PC-9 (cell line): ENCODE data around the gene TRMT1L. TPM values are rescaled to one million over a fixed set of nuclear protein-coding genes. Genes with fewer than 3 reads are reported as not detected.

Experiments
- BruUV-seq: library from RNA; stranded (reverse); fragments of 400-500 nt; replicated peaks from 2 replicates; lab custom pipeline; 2021; lab: Mats Ljungman, UMichigan
- CTCF ChIA-PET: fragments of 300-600 bp; sonication (Branson Sonifier 250); formaldehyde crosslinking; loops from one replicate; lab custom pipeline; 2022; ENCODE audit warnings: antibody characterized with exemption; lab: Charles Lee
- POLR2A ChIA-PET: fragments of 300-600 bp; sonication (Branson Sonifier 250); formaldehyde crosslinking; loops from one replicate; lab custom pipeline; 2022; ENCODE audit warnings: antibody characterized with exemption; ENCODE audit not compliant: unreplicated experiment; lab: Charles Lee
- DNase-seq, 2 experiments: peaks; one replicate each; pipeline versions ENCODE4 v3.0.0 to v3.0.0-alpha.2; 2015 to 2022; ENCODE audit warnings: mixed read lengths in 1 of 2
- H2AFZ ChIP-seq: fragments of 200-600 bp; sonication (generic); 2 replicates; pipeline ENCODE4 v1.8.1; 2017; ENCODE audit warnings: antibody characterized with exemption
- H3F3A ChIP-seq: fragments of 200-600 bp; sonication (generic); 2 replicates; pipeline ENCODE4 v1.8.1; 2017; ENCODE audit warnings: antibody characterized with exemption, mild to moderate bottlenecking, low read depth; ENCODE audit not compliant: insufficient read depth
- H3K27ac ChIP-seq: fragments of 200-600 bp; sonication (generic); 2 replicates; pipeline ENCODE4 v1.6.1; 2016; ENCODE audit warnings: mixed run types
- H3K27me3 ChIP-seq: fragments of 200-600 bp; sonication (generic); 2 replicates; pipeline ENCODE4 v1.6.1; 2016; ENCODE audit warnings: low read depth, mixed run types; ENCODE audit not compliant: insufficient read depth
- H3K36me3 ChIP-seq: fragments of 200-600 bp; sonication (generic); 2 replicates; pipeline ENCODE4 v1.6.1; 2016; ENCODE audit warnings: low read depth, mixed run types
- H3K4me1 ChIP-seq: fragments of 200-600 bp; sonication (generic); replicated peaks from 2 replicates; pipeline ENCODE4 v1.6.1; 2016; ENCODE audit warnings: mixed run types; ENCODE audit not compliant: insufficient read depth
- H3K4me2 ChIP-seq: fragments of 200-600 bp; sonication (generic); 2 replicates; pipeline ENCODE4 v1.6.1; 2017; ENCODE audit warnings: mixed run types
- H3K4me3 ChIP-seq: fragments of 200-600 bp; sonication (generic); 2 replicates; pipeline ENCODE4 v1.6.1; 2016; ENCODE audit warnings: mixed run types
- H3K79me2 ChIP-seq: fragments of 200-600 bp; sonication (generic); 2 replicates; pipeline ENCODE4 v1.6.1; 2017; ENCODE audit warnings: low read depth, mixed run types
- H3K9me2 ChIP-seq: fragments of 200-600 bp; sonication (generic); 2 replicates; pipeline ENCODE4 v1.8.1; 2017; ENCODE audit warnings: mild to moderate bottlenecking; ENCODE audit not compliant: insufficient read depth
- H3K9me3 ChIP-seq: fragments of 200-600 bp; sonication (generic); 2 replicates; pipeline ENCODE4 v1.8.1; 2016; ENCODE audit warnings: low read depth; ENCODE audit not compliant: insufficient read depth
- H4K20me1 ChIP-seq: fragments of 200-600 bp; sonication (generic); 2 replicates; pipeline ENCODE4 v1.8.1; 2017; ENCODE audit not compliant: insufficient read depth
- EZH2 ChIP-seq: fragments of 200-600 bp; sonication (generic); IDR thresholded peaks from 2 replicates; pipeline ENCODE4 v1.8.0; 2017; ENCODE audit warnings: antibody characterized with exemption, low read depth
- intact Hi-C: fragments of 100-400 bp; cut with micrococcal nuclease; formaldehyde crosslinking; loops from one replicate; pipeline ENCODE4 v1.10.0; 2022; ENCODE audit not compliant: unreplicated experiment
- total RNA-seq: library from RNA; stranded (reverse); gene quantifications from 2 replicates; pipeline ENCODE4 v1.2.3, GENCODE V29; 2021
- TF ChIP-seq, protein P1 (sequence below): fragments of 200-600 bp; sonication (generic); conservative IDR thresholded peaks from 2 replicates; pipeline ENCODE4 v1.6.1; 2017; ENCODE audit warnings: mixed run types, antibody characterized with exemption, mild to moderate bottlenecking, moderate library complexity

The TRMT1L gene
- total RNA-seq, 1 experiment from 2014 or later: 18.3 TPM

DNA sequence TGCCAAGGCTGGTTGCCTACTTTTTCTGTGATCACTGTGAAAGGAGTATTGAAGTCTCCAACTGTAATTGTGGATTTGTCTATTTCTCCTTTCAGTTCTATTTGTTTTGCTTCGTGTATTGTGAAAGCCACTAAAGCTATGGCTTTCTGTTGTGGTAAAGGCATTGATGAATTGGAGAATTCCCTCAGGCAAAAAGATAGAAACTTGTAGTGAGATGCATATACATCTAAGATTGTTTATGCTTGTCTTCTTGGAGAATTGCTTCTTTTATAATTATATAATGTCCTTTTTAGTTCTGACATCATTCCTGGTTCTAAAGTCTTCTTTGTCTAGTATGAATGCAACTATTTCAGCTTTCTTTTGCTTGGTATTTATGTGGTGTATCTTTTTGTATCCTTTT lies 37.0 kb upstream of the TRMT1L start:
- no peaks in the 10 kb centered on the region for H3K4me1 ChIP-seq
- no peaks in the 10 kb centered on the region; the same call in 1 of the 2 replicates for H3K9me2 ChIP-seq
- no peak overlapping the region for H3K27ac ChIP-seq
- no peaks in the 10 kb centered on the region for H3K27me3 ChIP-seq
- no peaks in the 10 kb centered on the region for H3K36me3 ChIP-seq
- ChIA-PET CTCF (no interaction called here), POLR2A (no interaction called here)
- no peak for DNase-seq
- H4K20me1 ChIP-seq: no peaks in the 10 kb centered on the region
- BruUV-seq: no TSS peak
- no peaks in the 10 kb centered on the region for H3K79me2 ChIP-seq
- H3F3A ChIP-seq: no peaks in the 10 kb centered on the region
- H3K4me3 ChIP-seq: no peak overlapping the region
- no peak overlapping the region for H2AFZ ChIP-seq
- TF ChIP-seq EZH2: no peak
- TF ChIP-seq, protein P1, sequence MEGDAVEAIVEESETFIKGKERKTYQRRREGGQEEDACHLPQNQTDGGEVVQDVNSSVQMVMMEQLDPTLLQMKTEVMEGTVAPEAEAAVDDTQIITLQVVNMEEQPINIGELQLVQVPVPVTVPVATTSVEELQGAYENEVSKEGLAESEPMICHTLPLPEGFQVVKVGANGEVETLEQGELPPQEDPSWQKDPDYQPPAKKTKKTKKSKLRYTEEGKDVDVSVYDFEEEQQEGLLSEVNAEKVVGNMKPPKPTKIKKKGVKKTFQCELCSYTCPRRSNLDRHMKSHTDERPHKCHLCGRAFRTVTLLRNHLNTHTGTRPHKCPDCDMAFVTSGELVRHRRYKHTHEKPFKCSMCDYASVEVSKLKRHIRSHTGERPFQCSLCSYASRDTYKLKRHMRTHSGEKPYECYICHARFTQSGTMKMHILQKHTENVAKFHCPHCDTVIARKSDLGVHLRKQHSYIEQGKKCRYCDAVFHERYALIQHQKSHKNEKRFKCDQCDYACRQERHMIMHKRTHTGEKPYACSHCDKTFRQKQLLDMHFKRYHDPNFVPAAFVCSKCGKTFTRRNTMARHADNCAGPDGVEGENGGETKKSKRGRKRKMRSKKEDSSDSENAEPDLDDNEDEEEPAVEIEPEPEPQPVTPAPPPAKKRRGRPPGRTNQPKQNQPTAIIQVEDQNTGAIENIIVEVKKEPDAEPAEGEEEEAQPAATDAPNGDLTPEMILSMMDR: no peak
- intact Hi-C loops: no loop called here
- no peak overlapping the region for H3K4me2 ChIP-seq
- H3K9me3 ChIP-seq: no peaks in the 10 kb centered on the region

DNA sequence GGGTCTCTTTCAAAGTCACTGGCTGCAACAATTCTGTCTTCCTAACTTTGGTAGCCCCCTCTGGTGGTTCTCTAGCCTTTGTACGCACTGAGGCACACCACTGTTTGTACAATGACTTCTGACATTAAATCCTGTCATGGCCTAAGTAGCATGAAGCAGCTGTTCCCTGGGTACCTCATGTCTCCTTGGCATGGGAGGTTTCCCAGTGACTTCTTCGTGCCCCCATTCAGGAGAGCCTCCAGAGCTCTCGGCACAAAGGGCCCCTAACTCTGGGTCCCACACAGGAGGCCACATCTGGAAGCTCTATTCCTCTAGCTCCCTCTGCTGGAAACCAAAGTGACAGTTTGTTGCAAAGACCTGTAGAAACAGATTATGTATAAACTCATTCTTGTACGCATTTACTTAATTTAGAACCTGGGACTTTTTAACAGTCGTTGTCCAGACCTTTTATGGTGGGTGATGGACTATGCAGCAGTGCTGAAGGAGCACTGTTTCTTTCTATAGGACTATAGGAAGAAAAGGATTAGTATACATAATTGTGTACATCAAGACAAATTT lies 13.6 kb upstream of the TRMT1L start:
- Histone ChIP-seq H3F3A (no peaks in the 10 kb centered on the region), H3K36me3 (no peaks in the 10 kb centered on the region), H3K4me1 (no peaks in the 10 kb centered on the region), H3K9me2 (no peaks in the 10 kb centered on the region), H4K20me1 (no peaks in the 10 kb centered on the region), H2AFZ (no peak overlapping the region), H3K27ac (no peak overlapping the region), H3K79me2 (no peaks in the 10 kb centered on the region), H3K9me3 (no peaks in the 10 kb centered on the region), H3K4me3 (no peak overlapping the region), H3K27me3 (no peaks in the 10 kb centered on the region), H3K4me2 (no peak overlapping the region)
- intact Hi-C loops: loop anchor here (1.0 kb wide), 2 partner anchors 184 to 365 kb away; no protein-coding TSS in a partner anchor
- BruUV-seq: no TSS peak
- CTCF ChIA-PET: interaction anchor here (0.6 to 1.7 kb wide), 9 partner anchors 12 to 1128 kb away, joined by 3 to 5 read pairs (median 3); partner anchors contain the start of genes SWT1 and TRMT1L
- POLR2A ChIA-PET: no interaction called here
- peak in 1 of 2 experiments; percentile 30 for DNase-seq
- no peak for TF ChIP-seq EZH2
- TF ChIP-seq, protein P1: peak; percentile 79

DNA sequence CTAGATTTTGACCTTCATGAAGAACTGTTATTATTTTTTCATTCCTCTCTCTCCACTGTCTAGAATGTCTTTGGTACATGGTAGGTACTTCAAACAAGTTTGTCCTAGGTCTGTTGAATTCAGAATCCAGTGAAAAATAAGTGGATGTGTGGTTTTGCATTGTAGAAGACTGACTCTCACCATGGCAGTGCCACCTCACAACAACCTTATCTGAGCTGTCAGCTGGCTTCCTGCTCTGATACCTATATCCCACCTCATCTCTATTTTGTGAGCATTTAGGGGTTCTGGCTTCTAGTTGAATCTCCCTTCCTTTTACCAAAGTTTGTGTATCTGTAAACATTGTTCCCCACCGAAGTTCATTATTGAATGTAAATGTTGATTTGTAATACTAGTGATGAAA lies 9.4 kb upstream of the TRMT1L start:
- ChIA-PET POLR2A (no interaction called here), CTCF (no interaction called here)
- H3K9me3 ChIP-seq: no peaks in the 10 kb centered on the region
- no peaks in the 10 kb centered on the region for H3K4me1 ChIP-seq
- no peaks in the 10 kb centered on the region for H3K36me3 ChIP-seq
- no peak for TF ChIP-seq EZH2
- TF ChIP-seq, protein P1: no peak
- H3K4me3 ChIP-seq: no peak overlapping the region
- H3K9me2 ChIP-seq: no peaks in the 10 kb centered on the region
- H2AFZ ChIP-seq: no peak overlapping the region
- intact Hi-C loops: no loop called here
- H3F3A ChIP-seq: no peaks in the 10 kb centered on the region
- H4K20me1 ChIP-seq: no peaks in the 10 kb centered on the region
- no peak for DNase-seq
- no peaks in the 10 kb centered on the region for H3K27me3 ChIP-seq
- no peak overlapping the region for H3K4me2 ChIP-seq
- H3K27ac ChIP-seq: no peak overlapping the region
- no TSS peak for BruUV-seq
- H3K79me2 ChIP-seq: no peaks in the 10 kb centered on the region
